HEK293 (cell line): ENCODE data around the gene CCDC122.
"Not testable (repeated sequence)": the region's sequence is repeated elsewhere in the genome, so short reads cannot be mapped to it uniquely, and the experiment has no call there.

Source experiments
- CTCF ChIA-PET: fragments of 350-600 bp; formaldehyde crosslinking; extraction: SDS; loops from one replicate; lab custom pipeline; 2021; ENCODE audit warnings: antibody characterized with exemption; lab: Yijun Ruan, JAX
- POLR2A ChIA-PET: fragments of 300-600 bp; formaldehyde crosslinking; extraction: SDS; loops from one replicate; lab custom pipeline; 2020; ENCODE audit warnings: antibody characterized with exemption, inconsistent platforms; lab: Yijun Ruan, JAX
- H3K27ac ChIP-seq: fragments of 200-500 bp; sonication (Bioruptor generic); 2 replicates; pipeline ENCODE4 v1.5.1; 2014; ENCODE audit warnings: low read depth, low read length, control low read depth, inconsistent platforms; ENCODE audit errors: extremely low read depth
- H3K36me3 ChIP-seq, 2 experiments: fragments of 200-500 bp in 1 of 2; sonication (Bioruptor generic) in 1 of 2; 1 replicate in 1 of 2; 2 replicates in 1 of 2; pipeline ENCODE4 v1.5.1; 2014 to 2017; ENCODE audit warnings: inconsistent platforms in 2 of 2, low read length in 2 of 2; ENCODE audit not compliant: control insufficient read depth in 2 of 2, insufficient read depth in 1 of 2
- H3K4me1 ChIP-seq: fragments of 200-500 bp; sonication (Bioruptor generic); 2 replicates; pipeline ENCODE4 v1.5.1; 2014; ENCODE audit warnings: mild to moderate bottlenecking, low read length, inconsistent platforms; ENCODE audit not compliant: control insufficient read depth, insufficient read depth
- H3K4me3 ChIP-seq: 2 replicates; pipeline ENCODE4 v1.5.1; 2011; ENCODE audit warnings: low read depth, mild to moderate bottlenecking, control low read depth, low read length, moderate library complexity
- H3K9me3 ChIP-seq: fragments of 200-500 bp; sonication (Bioruptor generic); 2 replicates; pipeline ENCODE4 v1.5.1; 2014; ENCODE audit warnings: low read depth, low read length, inconsistent platforms; ENCODE audit not compliant: control insufficient read depth, insufficient read depth
- GLIS1 ChIP-seq: fragments of 450-650 bp; formaldehyde crosslinking; IDR thresholded peaks from 2 replicates; pipeline ENCODE4 v1.5.1; 2016; ENCODE audit warnings: missing biosample characterization, missing genetic modification characterization
- HOXD13 ChIP-seq: sonication (generic); formaldehyde crosslinking; IDR thresholded peaks from 2 replicates; pipeline ENCODE4 v1.8.0; 2022; ENCODE audit warnings: missing genetic modification reagents, borderline replicate concordance
- IKZF3 ChIP-seq: fragments of 450-650 bp; IDR thresholded peaks from 2 replicates; pipeline ENCODE4 v1.5.0; 2018; ENCODE audit warnings: missing biosample characterization, mild to moderate bottlenecking, missing genetic modification characterization, moderate library complexity
- KLF1 ChIP-seq: fragments of 450-650 bp; formaldehyde crosslinking; IDR thresholded peaks from 2 replicates; pipeline ENCODE4 v1.5.1; 2016; ENCODE audit warnings: missing biosample characterization, missing genetic modification characterization
- KLF10 ChIP-seq: fragments of 450-650 bp; IDR thresholded peaks from 2 replicates; pipeline ENCODE4 v1.5.1; 2018; ENCODE audit warnings: missing biosample characterization, mild to moderate bottlenecking, missing genetic modification characterization
- KLF9 ChIP-seq: fragments of 450-650 bp; formaldehyde crosslinking; IDR thresholded peaks from 2 replicates; pipeline ENCODE4 v1.5.1; 2016; ENCODE audit warnings: missing biosample characterization, missing genetic modification characterization, low read depth
- MYNN ChIP-seq: fragments of 450-650 bp; formaldehyde crosslinking; IDR thresholded peaks from 2 replicates; pipeline ENCODE4 v1.5.1; 2016; ENCODE audit warnings: missing biosample characterization, missing genetic modification characterization, borderline replicate concordance
- RBAK ChIP-seq: fragments of 450-650 bp; formaldehyde crosslinking; IDR thresholded peaks from 2 replicates; pipeline ENCODE4 v1.5.1; 2016; ENCODE audit warnings: missing biosample characterization, missing genetic modification characterization
- ZNF274 ChIP-seq, 2 experiments: fragments of 200-500 bp in 1 of 2; fragments of 450-650 bp in 1 of 2; sonication (Bioruptor generic) in 1 of 2; formaldehyde crosslinking in 1 of 2; IDR thresholded peaks; 2 replicates each; pipeline versions ENCODE4 v1.5.1 to v1.6.1; 2014 to 2016; ENCODE audit warnings: borderline replicate concordance in 1 of 2, inconsistent platforms in 1 of 2, low read length in 1 of 2, missing biosample characterization in 1 of 2, missing genetic modification characterization in 1 of 2
- ZNF404 ChIP-seq: fragments of 450-650 bp; formaldehyde crosslinking; IDR thresholded peaks from 2 replicates; pipeline ENCODE4 v1.5.1; 2017; ENCODE audit warnings: missing biosample characterization, missing genetic modification characterization
- ZNF521 ChIP-seq: fragments of 450-650 bp; formaldehyde crosslinking; IDR thresholded peaks from 2 replicates; pipeline ENCODE4 v1.5.1; 2017; ENCODE audit warnings: missing biosample characterization, mild to moderate bottlenecking, missing genetic modification characterization
- ZNF768 ChIP-seq: fragments of 450-650 bp; formaldehyde crosslinking; IDR thresholded peaks from 2 replicates; pipeline ENCODE4 v1.5.1; 2018; ENCODE audit warnings: missing biosample characterization, mild to moderate bottlenecking, missing genetic modification characterization
- TF ChIP-seq, protein P1 (sequence below): fragments of 450-650 bp; formaldehyde crosslinking; IDR thresholded peaks from 2 replicates; pipeline ENCODE4 v1.5.1; 2016; ENCODE audit warnings: missing biosample characterization, missing genetic modification characterization
- TF ChIP-seq, protein P2 (sequence below): fragments of 450-650 bp; formaldehyde crosslinking; IDR thresholded peaks from 2 replicates; pipeline ENCODE4 v1.5.1; 2016; ENCODE audit warnings: missing biosample characterization, missing genetic modification characterization
- TF ChIP-seq, protein P3 (sequence below): fragments of 450-650 bp; formaldehyde crosslinking; IDR thresholded peaks from 2 replicates; pipeline ENCODE4 v1.5.1; 2016; ENCODE audit warnings: missing biosample characterization, missing genetic modification characterization

The CCDC122 gene

DNA sequence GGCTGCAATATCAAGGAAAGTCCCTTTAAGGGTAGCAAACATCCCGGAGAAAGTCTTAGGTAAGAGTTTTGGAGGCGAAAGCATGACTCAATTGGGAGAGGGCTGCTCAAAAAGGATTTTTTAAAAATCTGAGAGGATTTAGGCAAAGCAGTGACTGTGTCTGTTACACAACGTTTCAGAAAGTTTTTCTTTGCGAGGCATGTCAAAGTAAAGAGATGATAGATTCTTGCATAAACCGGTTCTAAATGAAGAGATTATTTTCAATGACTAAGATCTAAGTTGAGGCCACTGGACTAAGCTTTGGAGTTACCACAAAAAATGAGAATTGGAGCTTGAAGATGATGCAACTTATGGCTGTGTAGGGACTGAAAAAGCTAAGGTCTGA, 49.1 kb downstream of the CCDC122 start:
- no peak overlapping the region for H3K4me3 ChIP-seq
- no peak overlapping the region for H3K27ac ChIP-seq
- CTCF ChIA-PET, result interaction anchor here (0.6 kb wide), 1 partner anchor 24 kb away, joined by 3 read pairs; no protein-coding TSS in a partner anchor
- no peak for TF ChIP-seq ZNF274 (IDR thresholded peaks at IDR 0.05; ENCODE audit: low read length)
- TF ChIP-seq ZNF274 (tag by site-specific recombination; IDR thresholded peaks at IDR 0.05; ENCODE audit: borderline replicate concordance), result no peak
- TF ChIP-seq, protein P1, sequence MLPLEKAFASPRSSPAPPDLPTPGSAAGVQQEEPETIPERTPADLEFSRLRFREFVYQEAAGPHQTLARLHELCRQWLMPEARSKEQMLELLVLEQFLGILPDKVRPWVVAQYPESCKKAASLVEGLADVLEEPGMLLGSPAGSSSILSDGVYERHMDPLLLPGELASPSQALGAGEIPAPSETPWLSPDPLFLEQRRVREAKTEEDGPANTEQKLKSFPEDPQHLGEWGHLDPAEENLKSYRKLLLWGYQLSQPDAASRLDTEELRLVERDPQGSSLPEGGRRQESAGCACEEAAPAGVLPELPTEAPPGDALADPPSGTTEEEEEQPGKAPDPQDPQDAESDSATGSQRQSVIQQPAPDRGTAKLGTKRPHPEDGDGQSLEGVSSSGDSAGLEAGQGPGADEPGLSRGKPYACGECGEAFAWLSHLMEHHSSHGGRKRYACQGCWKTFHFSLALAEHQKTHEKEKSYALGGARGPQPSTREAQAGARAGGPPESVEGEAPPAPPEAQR (tag by site-specific recombination), result no peak
- TF ChIP-seq, protein P2, sequence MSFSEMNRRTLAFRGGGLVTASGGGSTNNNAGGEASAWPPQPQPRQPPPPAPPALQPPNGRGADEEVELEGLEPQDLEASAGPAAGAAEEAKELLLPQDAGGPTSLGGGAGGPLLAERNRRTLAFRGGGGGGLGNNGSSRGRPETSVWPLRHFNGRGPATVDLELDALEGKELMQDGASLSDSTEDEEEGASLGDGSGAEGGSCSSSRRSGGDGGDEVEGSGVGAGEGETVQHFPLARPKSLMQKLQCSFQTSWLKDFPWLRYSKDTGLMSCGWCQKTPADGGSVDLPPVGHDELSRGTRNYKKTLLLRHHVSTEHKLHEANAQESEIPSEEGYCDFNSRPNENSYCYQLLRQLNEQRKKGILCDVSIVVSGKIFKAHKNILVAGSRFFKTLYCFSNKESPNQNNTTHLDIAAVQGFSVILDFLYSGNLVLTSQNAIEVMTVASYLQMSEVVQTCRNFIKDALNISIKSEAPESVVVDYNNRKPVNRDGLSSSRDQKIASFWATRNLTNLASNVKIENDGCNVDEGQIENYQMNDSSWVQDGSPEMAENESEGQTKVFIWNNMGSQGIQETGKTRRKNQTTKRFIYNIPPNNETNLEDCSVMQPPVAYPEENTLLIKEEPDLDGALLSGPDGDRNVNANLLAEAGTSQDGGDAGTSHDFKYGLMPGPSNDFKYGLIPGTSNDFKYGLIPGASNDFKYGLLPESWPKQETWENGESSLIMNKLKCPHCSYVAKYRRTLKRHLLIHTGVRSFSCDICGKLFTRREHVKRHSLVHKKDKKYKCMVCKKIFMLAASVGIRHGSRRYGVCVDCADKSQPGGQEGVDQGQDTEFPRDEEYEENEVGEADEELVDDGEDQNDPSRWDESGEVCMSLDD (tag by site-specific recombination), result no peak
- POLR2A ChIA-PET, result no interaction called here
- no peaks in the 10 kb centered on the region for H3K4me1 ChIP-seq
- H3K36me3 ChIP-seq, result no peaks in the 10 kb centered on the region
- no peaks in the 10 kb centered on the region for H3K9me3 ChIP-seq

DNA sequence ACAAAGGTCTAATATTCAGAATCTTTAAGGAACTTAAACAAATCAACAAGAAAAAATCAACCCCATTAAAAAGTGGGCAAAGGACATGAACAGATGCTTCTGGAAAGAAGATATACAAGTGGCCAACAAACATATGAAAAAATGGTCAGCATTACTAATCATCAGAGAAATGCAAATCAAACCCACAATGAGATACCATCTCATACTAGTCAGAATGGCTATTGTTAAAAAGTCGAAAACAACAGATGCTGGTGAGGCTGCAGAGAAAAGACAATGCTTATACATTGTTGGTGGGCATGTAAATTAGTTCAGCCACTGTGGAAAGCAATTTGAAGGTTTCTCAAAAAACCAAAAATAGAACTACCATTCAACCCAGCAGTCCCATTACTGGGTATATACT, 54.9 kb downstream of the CCDC122 start:
- H3K4me3 ChIP-seq, POLR2A ChIA-PET, H3K36me3 ChIP-seq, H3K4me1 ChIP-seq, H3K27ac ChIP-seq, H3K9me3 ChIP-seq: not testable (repeated sequence)
- CTCF ChIA-PET, result interaction anchor here (0.7 kb wide), 1 partner anchor 440 kb away, joined by 4 read pairs; no protein-coding TSS in a partner anchor

DNA sequence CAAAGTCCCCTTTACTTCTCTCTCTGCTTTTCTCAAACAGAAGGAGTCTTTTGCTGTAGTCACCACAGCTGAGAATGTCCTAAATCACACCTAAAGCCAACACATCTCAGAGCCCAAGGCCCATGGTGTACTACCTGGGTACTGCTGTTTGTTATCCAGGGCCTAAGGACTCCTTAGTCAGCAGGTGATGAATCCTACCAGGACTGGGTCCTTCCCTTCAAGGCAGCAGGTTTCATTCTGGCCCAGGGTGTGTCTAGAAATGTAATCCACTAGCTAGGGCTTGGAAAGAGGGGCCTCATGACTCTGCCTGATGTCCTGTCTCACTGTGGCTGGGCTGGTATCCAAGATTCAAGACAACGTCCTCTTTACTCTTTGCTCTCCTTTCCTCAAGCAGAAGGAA, 56.6 kb downstream of the CCDC122 start:
- no peaks in the 10 kb centered on the region for H3K4me1 ChIP-seq
- POLR2A ChIA-PET, result no interaction called here
- TF ChIP-seq, protein P3, sequence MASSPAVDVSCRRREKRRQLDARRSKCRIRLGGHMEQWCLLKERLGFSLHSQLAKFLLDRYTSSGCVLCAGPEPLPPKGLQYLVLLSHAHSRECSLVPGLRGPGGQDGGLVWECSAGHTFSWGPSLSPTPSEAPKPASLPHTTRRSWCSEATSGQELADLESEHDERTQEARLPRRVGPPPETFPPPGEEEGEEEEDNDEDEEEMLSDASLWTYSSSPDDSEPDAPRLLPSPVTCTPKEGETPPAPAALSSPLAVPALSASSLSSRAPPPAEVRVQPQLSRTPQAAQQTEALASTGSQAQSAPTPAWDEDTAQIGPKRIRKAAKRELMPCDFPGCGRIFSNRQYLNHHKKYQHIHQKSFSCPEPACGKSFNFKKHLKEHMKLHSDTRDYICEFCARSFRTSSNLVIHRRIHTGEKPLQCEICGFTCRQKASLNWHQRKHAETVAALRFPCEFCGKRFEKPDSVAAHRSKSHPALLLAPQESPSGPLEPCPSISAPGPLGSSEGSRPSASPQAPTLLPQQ (tag by site-specific recombination), result no peak
- TF ChIP-seq RBAK (tag by site-specific recombination) (no peak), IKZF3 (no peak), MYNN (tag by site-specific recombination) (no peak), ZNF404 (tag by site-specific recombination) (no peak), KLF9 (tag by site-specific recombination) (no peak), GLIS1 (tag by site-specific recombination) (no peak), ZNF768 (no peak), KLF1 (no peak), ZNF521 (tag by site-specific recombination) (no peak), HOXD13 (CRISPR knock-in tag) (no peak), KLF10 (no peak)
- TF ChIP-seq, protein P2 (tag by site-specific recombination), result no peak
- no peaks in the 10 kb centered on the region for H3K9me3 ChIP-seq
- CTCF ChIA-PET, result no interaction called here
- no peaks in the 10 kb centered on the region for H3K36me3 ChIP-seq
- no peak overlapping the region for H3K4me3 ChIP-seq
- no peak overlapping the region for H3K27ac ChIP-seq
